22Rv1 (cell line): ENCODE results near the gene POLR1E.

Experiments used
- CTCF ChIP-seq: fragments of 450-650 bp; IDR thresholded peaks from 2 replicates; pipeline ENCODE4 v1.5.1; 2017; ENCODE audit warnings: mild to moderate bottlenecking
- ZFX ChIP-seq: fragments of 450-650 bp; IDR thresholded peaks from 2 replicates; pipeline ENCODE4 v1.6.1; 2017; ENCODE audit warnings: antibody characterized with exemption, borderline replicate concordance

- TF ChIP-seq CTCF (no peak), ZFX (no peak)
These were observed 10.3 kb downstream of the POLR1E start for GRCh38 chr9:37496020-37496419.
